Rectal smooth muscle tissue (tissue), 1 donor: ENCODE measurements around the gene NYAP2.

Experiments
- H3K27ac ChIP-seq: one replicate; pipeline ENCODE4 v1.7.0; 2013; ENCODE audit warnings: low read depth, low read length, inconsistent platforms
- H3K27me3 ChIP-seq: one replicate; pipeline ENCODE4 v1.7.0; 2013; ENCODE audit warnings: low read length; ENCODE audit not compliant: control insufficient read depth, insufficient read depth
- H3K36me3 ChIP-seq: one replicate; pipeline ENCODE4 v1.7.0; 2013; ENCODE audit warnings: low read length; ENCODE audit not compliant: control insufficient read depth, insufficient read depth
- H3K4me1 ChIP-seq: one replicate; pipeline ENCODE4 v1.7.0; 2013; ENCODE audit warnings: low read length; ENCODE audit not compliant: control insufficient read depth, insufficient read depth
- H3K4me3 ChIP-seq: one replicate; pipeline ENCODE4 v1.7.0; 2013; ENCODE audit warnings: low read length
- H3K9ac ChIP-seq: one replicate; pipeline ENCODE4 v1.7.0; 2013; ENCODE audit warnings: low read length

NYAP2 gene

DNA sequence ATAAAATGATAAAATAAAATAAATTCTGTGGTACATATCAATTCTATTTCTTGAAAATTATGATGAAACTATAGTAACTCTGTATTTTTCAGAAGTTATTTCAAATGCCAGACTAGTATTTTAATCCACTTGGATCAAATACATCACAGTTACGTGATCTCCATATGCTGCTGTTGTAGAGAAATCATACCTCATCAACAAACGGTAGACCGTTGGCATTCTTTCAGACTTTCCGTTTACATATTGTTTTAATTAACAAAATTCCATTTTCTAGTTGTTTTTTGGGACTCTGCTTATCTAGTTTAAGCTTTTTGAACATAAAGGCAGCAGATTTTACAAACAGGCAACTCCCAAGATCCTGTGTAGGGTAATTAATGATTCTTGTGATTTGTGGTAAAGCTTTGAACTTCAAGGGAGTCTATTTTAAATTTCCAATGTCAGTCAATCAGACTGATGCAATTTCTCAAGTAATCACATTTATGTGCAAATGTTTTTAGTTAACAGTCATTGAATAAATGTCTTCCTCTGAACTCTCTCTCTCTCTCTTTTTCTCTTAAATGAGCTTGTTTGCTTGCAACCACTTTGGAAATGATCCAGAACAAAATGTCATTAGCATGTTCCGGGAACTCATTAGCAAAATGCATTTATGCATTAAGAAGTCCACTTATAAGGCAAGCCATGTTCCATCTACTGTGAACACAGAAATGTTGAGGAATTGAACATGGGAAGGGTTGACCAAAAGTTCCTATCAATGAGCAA is 31.8 kb downstream of the NYAP2 start:
- Histone ChIP-seq H3K4me3 (no peak overlapping the region), H3K27ac (no peak overlapping the region), H3K9ac (no peak overlapping the region), H3K27me3 (no peaks in the 10 kb centered on the region), H3K4me1 (no peaks in the 10 kb centered on the region), H3K36me3 (no peaks in the 10 kb centered on the region)

- no peaks in the 10 kb centered on the region for H3K27me3 ChIP-seq
- no peak overlapping the region for H3K4me3 ChIP-seq
- H3K9ac ChIP-seq = no peak overlapping the region
- no peaks in the 10 kb centered on the region for H3K4me1 ChIP-seq
- no peaks in the 10 kb centered on the region for H3K36me3 ChIP-seq
- no peak overlapping the region for H3K27ac ChIP-seq
Observed at GRCh38 chr2:225434014-225434413, 34.5 kb downstream of the NYAP2 start.

- Histone ChIP-seq H3K4me1 (no peaks in the 10 kb centered on the region), H3K27ac (no peak overlapping the region), H3K36me3 (no peaks in the 10 kb centered on the region), H3K27me3 (no peaks in the 10 kb centered on the region), H3K9ac (no peak overlapping the region), H3K4me3 (no peak overlapping the region)
Observed at GRCh38 chr2:225437319-225437718, 37.8 kb downstream of the NYAP2 start.

GRCh38 chr2:225438248-225438647 is 38.7 kb downstream of the NYAP2 start:
- no peaks in the 10 kb centered on the region for H3K4me1 ChIP-seq
- no peak overlapping the region for H3K4me3 ChIP-seq
- H3K9ac ChIP-seq = no peak overlapping the region
- H3K36me3 ChIP-seq = no peaks in the 10 kb centered on the region
- no peak overlapping the region for H3K27ac ChIP-seq
- H3K27me3 ChIP-seq = no peaks in the 10 kb centered on the region

- no peak overlapping the region for H3K4me3 ChIP-seq
- no peak overlapping the region for H3K27ac ChIP-seq
- no peaks in the 10 kb centered on the region for H3K27me3 ChIP-seq
- H3K4me1 ChIP-seq = no peaks in the 10 kb centered on the region
- H3K36me3 ChIP-seq = no peaks in the 10 kb centered on the region
- H3K9ac ChIP-seq = no peak overlapping the region
Observed at GRCh38 chr2:225452677-225453076, 53.2 kb downstream of the NYAP2 start.

- no peaks in the 10 kb centered on the region for H3K36me3 ChIP-seq
- H3K4me3 ChIP-seq = no peak overlapping the region
- H3K9ac ChIP-seq = no peak overlapping the region
- no peaks in the 10 kb centered on the region for H3K27me3 ChIP-seq
- H3K4me1 ChIP-seq = no peaks in the 10 kb centered on the region
- H3K27ac ChIP-seq = no peak overlapping the region
Observed at GRCh38 chr2:225454412-225454811, 54.9 kb downstream of the NYAP2 start.

- H3K9ac ChIP-seq = no peak overlapping the region
- H3K4me1 ChIP-seq = no peaks in the 10 kb centered on the region
- H3K27me3 ChIP-seq = no peaks in the 10 kb centered on the region
- H3K27ac ChIP-seq = no peak overlapping the region
- H3K4me3 ChIP-seq = no peak overlapping the region
- H3K36me3 ChIP-seq = no peaks in the 10 kb centered on the region
Observed at GRCh38 chr2:225456619-225457260, 57.2 kb downstream of the NYAP2 start.

DNA sequence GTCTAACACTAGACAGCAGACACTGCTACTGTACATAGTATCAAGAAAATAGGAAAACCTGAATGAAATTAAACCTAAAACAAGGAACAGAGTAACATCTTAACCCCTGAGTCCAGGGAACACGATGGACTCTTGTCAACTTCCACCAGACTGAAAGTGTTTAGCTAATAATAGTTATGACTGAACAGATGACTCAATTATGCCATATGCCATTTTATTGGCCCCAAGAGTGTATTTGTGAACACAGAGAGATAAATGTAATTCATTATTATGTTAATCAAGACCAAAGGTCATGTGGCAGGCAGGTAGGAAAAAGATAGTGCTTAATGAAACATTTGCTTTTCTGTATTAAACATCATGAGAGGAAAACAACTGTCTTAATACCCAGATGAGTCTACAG is 58.0 kb downstream of the NYAP2 start:
- Histone ChIP-seq H3K4me3 (no peak overlapping the region), H3K27me3 (no peaks in the 10 kb centered on the region), H3K36me3 (no peaks in the 10 kb centered on the region), H3K9ac (no peak overlapping the region), H3K27ac (no peak overlapping the region), H3K4me1 (no peaks in the 10 kb centered on the region)

DNA sequence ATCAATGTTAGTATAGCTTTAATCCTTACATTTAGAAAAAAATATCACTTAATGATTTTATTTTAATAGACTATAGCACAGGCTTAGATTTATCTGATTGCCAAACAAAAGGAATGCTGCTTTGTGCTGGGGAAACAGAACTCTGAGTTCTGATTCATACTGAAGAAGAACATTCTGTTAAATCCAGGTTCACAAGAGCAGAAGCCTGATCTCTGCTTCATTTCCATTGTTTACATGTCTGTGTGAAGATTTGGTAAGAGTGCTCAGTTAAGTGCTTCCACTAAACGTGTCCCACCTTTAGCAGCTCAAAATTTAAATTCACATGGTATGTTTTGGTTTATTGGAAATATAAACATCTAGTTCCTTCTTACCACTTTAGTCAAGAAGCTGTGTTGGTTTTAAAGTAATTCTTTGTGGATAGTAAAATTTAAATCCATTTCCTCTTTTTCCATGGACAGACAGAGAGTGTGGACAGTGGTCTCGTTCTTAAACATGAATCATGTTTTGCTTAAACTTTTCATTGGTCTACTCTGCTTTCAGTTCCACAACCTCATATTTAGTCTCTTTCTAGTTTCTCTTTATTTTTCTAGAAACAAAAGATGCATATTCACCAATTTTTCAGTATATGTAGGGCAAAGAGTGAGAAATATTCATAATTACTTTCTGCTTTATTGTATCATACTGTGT is 59.1 kb downstream of the NYAP2 start:
- no peaks in the 10 kb centered on the region for H3K4me1 ChIP-seq
- no peak overlapping the region for H3K4me3 ChIP-seq
- no peak overlapping the region for H3K9ac ChIP-seq
- no peaks in the 10 kb centered on the region for H3K27me3 ChIP-seq
- no peak overlapping the region for H3K27ac ChIP-seq
- no peaks in the 10 kb centered on the region for H3K36me3 ChIP-seq

- Histone ChIP-seq H3K9ac (no peak overlapping the region), H3K27ac (no peak overlapping the region), H3K4me3 (no peak overlapping the region), H3K36me3 (no peaks in the 10 kb centered on the region), H3K4me1 (no peaks in the 10 kb centered on the region), H3K27me3 (no peaks in the 10 kb centered on the region)
Observed at GRCh38 chr2:225462417-225462816, 62.9 kb downstream of the NYAP2 start.

- H3K27ac ChIP-seq = no peak overlapping the region
Observed at GRCh38 chr2:225462945-225463344, 63.4 kb downstream of the NYAP2 start.

DNA sequence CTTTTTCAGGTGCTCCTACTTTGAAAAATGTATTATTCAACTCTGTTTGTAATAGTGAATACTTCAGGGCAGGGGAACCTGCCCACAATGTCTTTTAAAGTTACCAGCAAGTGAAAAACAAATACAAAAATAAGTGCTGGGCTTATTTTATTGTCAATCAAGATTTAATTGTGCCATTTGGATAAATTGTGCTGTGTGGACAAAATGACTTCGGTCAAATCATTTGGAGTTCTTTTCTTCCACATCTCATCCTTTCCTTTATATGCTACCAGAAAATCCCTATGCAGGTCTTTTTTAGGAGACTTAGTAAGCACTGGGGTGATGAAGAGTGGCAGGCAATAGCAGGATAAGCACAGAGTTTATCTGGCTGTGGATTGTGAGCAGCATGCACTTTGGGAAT is 63.9 kb downstream of the NYAP2 start:
- H3K36me3 ChIP-seq = no peaks in the 10 kb centered on the region
- no peak overlapping the region for H3K9ac ChIP-seq
- no peaks in the 10 kb centered on the region for H3K27me3 ChIP-seq
- no peaks in the 10 kb centered on the region for H3K4me1 ChIP-seq
- H3K4me3 ChIP-seq = no peak overlapping the region
- H3K27ac ChIP-seq = no peak overlapping the region

More at GRCh38 chr2:225462945-225463344, 63.4 kb downstream of the NYAP2 start:
- no peaks in the 10 kb centered on the region for H3K36me3 ChIP-seq
- H3K9ac ChIP-seq = no peak overlapping the region
- H3K4me3 ChIP-seq = no peak overlapping the region
- H3K27me3 ChIP-seq = no peaks in the 10 kb centered on the region
- no peaks in the 10 kb centered on the region for H3K4me1 ChIP-seq
